ENCODE measurements around the gene USP22. TPM values are rescaled to one million over a fixed set of nuclear protein-coding genes. Genes with fewer than 3 reads are reported as not detected.

USP22 gene
- total and polyA plus RNA-seq, 4 donors: 33.3 to 180 (median 112) TPM

GRCh38 chr17:20965492-20965891, 77.3 kb downstream of the USP22 start:
- H3K27ac ChIP-seq (ENCODE audit: low read depth in 1 of 2, low read length in 1 of 2): no peak overlapping the region
- H3K4me3 ChIP-seq: no peak overlapping the region
- ATAC-seq (ENCODE audit: insufficient read depth, low FRiP score) (no peak), DNase-seq (no peak)
- TF ChIP-seq, protein P1, sequence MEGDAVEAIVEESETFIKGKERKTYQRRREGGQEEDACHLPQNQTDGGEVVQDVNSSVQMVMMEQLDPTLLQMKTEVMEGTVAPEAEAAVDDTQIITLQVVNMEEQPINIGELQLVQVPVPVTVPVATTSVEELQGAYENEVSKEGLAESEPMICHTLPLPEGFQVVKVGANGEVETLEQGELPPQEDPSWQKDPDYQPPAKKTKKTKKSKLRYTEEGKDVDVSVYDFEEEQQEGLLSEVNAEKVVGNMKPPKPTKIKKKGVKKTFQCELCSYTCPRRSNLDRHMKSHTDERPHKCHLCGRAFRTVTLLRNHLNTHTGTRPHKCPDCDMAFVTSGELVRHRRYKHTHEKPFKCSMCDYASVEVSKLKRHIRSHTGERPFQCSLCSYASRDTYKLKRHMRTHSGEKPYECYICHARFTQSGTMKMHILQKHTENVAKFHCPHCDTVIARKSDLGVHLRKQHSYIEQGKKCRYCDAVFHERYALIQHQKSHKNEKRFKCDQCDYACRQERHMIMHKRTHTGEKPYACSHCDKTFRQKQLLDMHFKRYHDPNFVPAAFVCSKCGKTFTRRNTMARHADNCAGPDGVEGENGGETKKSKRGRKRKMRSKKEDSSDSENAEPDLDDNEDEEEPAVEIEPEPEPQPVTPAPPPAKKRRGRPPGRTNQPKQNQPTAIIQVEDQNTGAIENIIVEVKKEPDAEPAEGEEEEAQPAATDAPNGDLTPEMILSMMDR (IDR thresholded peaks at IDR 0.05; ENCODE audit: control extremely low read depth, extremely low read depth): no peak
- H3K4me1 ChIP-seq (ENCODE audit: control insufficient read depth in 5 of 5, insufficient read depth in 5 of 5, low read length in 5 of 5): no peaks in the 10 kb centered on the region
- WGBS, 2 donors: 75 to 93% methylated on average over 1 of the region's 1 CpG
- H3K9me3 ChIP-seq (ENCODE audit: control insufficient read depth in 4 of 4, insufficient read depth in 3 of 4, low read length in 3 of 4): no peaks in the 10 kb centered on the region
- H3K9ac ChIP-seq (ENCODE audit: insufficient read depth in 1 of 2, low read length in 2 of 2): no peak overlapping the region
- H3K36me3 ChIP-seq (ENCODE audit: control insufficient read depth in 4 of 4, insufficient read depth in 4 of 4, low read length in 4 of 4): no peaks in the 10 kb centered on the region
- H3K27me3 ChIP-seq (ENCODE audit: control insufficient read depth in 3 of 3, insufficient read depth in 3 of 3, low read length in 2 of 3): no peaks in the 10 kb centered on the region

- TF ChIP-seq, protein P1 (IDR thresholded peaks at IDR 0.05; ENCODE audit: control extremely low read depth, extremely low read depth): no peak
Observed at GRCh38 chr17:20961586-20961985, 81.2 kb downstream of the USP22 start.

DNA sequence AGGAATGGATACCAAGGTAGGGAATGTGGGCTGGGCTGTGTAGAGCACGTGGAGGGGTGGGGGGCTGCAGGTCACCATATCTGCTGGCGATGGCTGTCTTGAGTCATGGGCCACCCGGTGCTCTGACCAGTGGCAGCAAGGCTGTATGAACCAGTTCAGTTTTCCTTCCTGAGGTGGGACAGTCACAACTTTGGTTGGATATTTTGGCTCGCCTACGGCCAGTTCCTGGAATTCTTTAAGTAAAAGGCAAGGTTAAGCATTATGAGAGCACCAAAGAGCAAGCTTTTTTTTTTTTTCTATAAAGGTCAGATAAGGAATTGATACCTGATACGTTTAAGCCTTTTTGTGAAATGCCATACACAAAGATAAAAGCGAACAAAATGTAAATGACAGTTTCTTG, 81.9 kb downstream of the USP22 start:
- H3K27me3 ChIP-seq (ENCODE audit: control insufficient read depth in 3 of 3, insufficient read depth in 3 of 3, low read length in 2 of 3): peaks cover 0 to 2% (median 0%) of the 10 kb centered on the region in 3 donors
- no peak for ATAC-seq (ENCODE audit: insufficient read depth, low FRiP score)
- TF ChIP-seq, protein P1 (IDR thresholded peaks at IDR 0.05; ENCODE audit: control extremely low read depth, extremely low read depth): no peak
- 88 to 91% methylated on average over 7 of the region's 7 CpGs for WGBS, 2 donors
- no peak for DNase-seq
- H3K4me3 ChIP-seq: no peak overlapping the region
- H3K9me3 ChIP-seq (ENCODE audit: control insufficient read depth in 4 of 4, insufficient read depth in 3 of 4, low read length in 3 of 4): peaks cover 0 to 3% (median 0%) of the 10 kb centered on the region in 4 donors
- no peak overlapping the region for H3K27ac ChIP-seq (ENCODE audit: low read depth in 1 of 2, low read length in 1 of 2)
- no peak overlapping the region for H3K9ac ChIP-seq (ENCODE audit: insufficient read depth in 1 of 2, low read length in 2 of 2)
- peaks cover 0 to 4% (median 1%) of the 10 kb centered on the region in 5 donors for H3K4me1 ChIP-seq (ENCODE audit: control insufficient read depth in 5 of 5, insufficient read depth in 5 of 5, low read length in 5 of 5)
- H3K36me3 ChIP-seq (ENCODE audit: control insufficient read depth in 4 of 4, insufficient read depth in 4 of 4, low read length in 4 of 4): no peaks in the 10 kb centered on the region

More at GRCh38 chr17:20961586-20961985, 81.2 kb downstream of the USP22 start:
- H3K9me3 ChIP-seq (ENCODE audit: control insufficient read depth in 4 of 4, insufficient read depth in 3 of 4, low read length in 3 of 4): peaks cover 0 to 3% (median 0%) of the 10 kb centered on the region in 4 donors
- no peak overlapping the region for H3K9ac ChIP-seq (ENCODE audit: insufficient read depth in 1 of 2, low read length in 2 of 2)
- ATAC-seq (ENCODE audit: insufficient read depth, low FRiP score) (no peak), DNase-seq (no peak)
- no peak overlapping the region for H3K4me3 ChIP-seq
- peaks cover 0 to 2% (median 0%) of the 10 kb centered on the region in 3 donors for H3K27me3 ChIP-seq (ENCODE audit: control insufficient read depth in 3 of 3, insufficient read depth in 3 of 3, low read length in 2 of 3)
- no peak overlapping the region for H3K27ac ChIP-seq (ENCODE audit: low read depth in 1 of 2, low read length in 1 of 2)
- 79 to 88% methylated on average over 5 of the region's 5 CpGs for WGBS, 2 donors
- H3K36me3 ChIP-seq (ENCODE audit: control insufficient read depth in 4 of 4, insufficient read depth in 4 of 4, low read length in 4 of 4): no peaks in the 10 kb centered on the region
- no peaks in the 10 kb centered on the region for H3K4me1 ChIP-seq (ENCODE audit: control insufficient read depth in 5 of 5, insufficient read depth in 5 of 5, low read length in 5 of 5)
